Smooth muscle cell (in vitro differentiated cells): ENCODE results near the gene FBXL20. TPM values are rescaled to one million over a fixed set of nuclear protein-coding genes. Genes with fewer than 3 reads are reported as not detected.
"Not testable (repeated sequence)": the region's sequence is repeated elsewhere in the genome, so short reads cannot be mapped to it uniquely, and the experiment has no call there.

Source experiments
- DNase-seq: peaks from one replicate; lab custom pipeline; 2025; ENCODE audit not compliant: unreplicated experiment; lab: John Stamatoyannopoulos, UW
- H2AFZ ChIP-seq: fragments of 200-600 bp; sonication (generic); 2 replicates; pipeline ENCODE4 v1.6.0; 2016; ENCODE audit warnings: antibody characterized with exemption, low read depth, mild to moderate bottlenecking
- H3F3A ChIP-seq: fragments of 200-600 bp; sonication (generic); 2 replicates; pipeline ENCODE4 v1.6.0; 2017; ENCODE audit warnings: antibody characterized with exemption, low read depth
- H3K27ac ChIP-seq: fragments of 200-600 bp; sonication (generic); 2 replicates; pipeline ENCODE4 v1.5.1; 2016; ENCODE audit warnings: low read depth, mild to moderate bottlenecking
- H3K27me3 ChIP-seq: fragments of 200-600 bp; sonication (generic); 2 replicates; pipeline ENCODE4 v1.6.1; 2016; ENCODE audit warnings: low read depth, mild to moderate bottlenecking
- H3K36me3 ChIP-seq: fragments of 200-600 bp; sonication (generic); 2 replicates; pipeline ENCODE4 v1.5.1; 2016; ENCODE audit warnings: low read depth
- H3K4me1 ChIP-seq: fragments of 200-600 bp; sonication (generic); 2 replicates; pipeline ENCODE4 v1.5.1; 2016; ENCODE audit warnings: low read depth
- H3K4me2 ChIP-seq: fragments of 200-600 bp; sonication (generic); 2 replicates; pipeline ENCODE4 v1.6.0; 2016; ENCODE audit warnings: mild to moderate bottlenecking
- H3K4me3 ChIP-seq: fragments of 200-600 bp; sonication (generic); 2 replicates; pipeline ENCODE4 v1.5.1; 2016; ENCODE audit warnings: mild to moderate bottlenecking
- H3K79me2 ChIP-seq: fragments of 200-600 bp; sonication (generic); 2 replicates; pipeline ENCODE4 v1.6.0; 2016; ENCODE audit warnings: low read depth, mild to moderate bottlenecking
- H3K9ac ChIP-seq: fragments of 200-600 bp; sonication (generic); 2 replicates; pipeline ENCODE4 v1.6.0; 2016; ENCODE audit warnings: low read depth
- H3K9me3 ChIP-seq: fragments of 200-600 bp; sonication (generic); replicated peaks from 2 replicates; pipeline ENCODE4 v1.5.1; 2016; ENCODE audit warnings: low read depth
- H4K20me1 ChIP-seq: fragments of 200-600 bp; sonication (generic); 2 replicates; pipeline ENCODE4 v1.6.0; 2016; ENCODE audit warnings: low read depth
- CTCF ChIP-seq: fragments of 200-600 bp; sonication (generic); IDR thresholded peaks from 2 replicates; pipeline ENCODE4 v1.5.1; 2017; ENCODE audit warnings: borderline replicate concordance, mild to moderate bottlenecking, antibody characterized with exemption; ENCODE audit not compliant: insufficient read depth, poor library complexity, severe bottlenecking
- WGBS: methylation state at CpG from one replicate; pipeline ENCODE4 v1.1.7; 2016; ENCODE audit warnings: low lambda C conversion rate; 5-methylcytosine and 5-hydroxymethylcytosine counted together
- polyA plus RNA-seq: library from polyadenylated mRNA; unstranded; fragments of >200 nt; fragmentation: Nextera tagmentation; extraction: Ambion mirVana; gene quantifications from 2 replicates; pipeline ENCODE4 v1.2.1, GENCODE V29; 2016
- total RNA-seq: library from RNA; depleted of rRNA; stranded (reverse); fragments of >200 nt; gene quantifications from 2 replicates; pipeline ENCODE4 v1.2.3, GENCODE V29; 2014

The FBXL20 gene
- total and polyA plus RNA-seq, 2 experiments from 2014 or later: 8.0 to 19.9 TPM

DNA sequence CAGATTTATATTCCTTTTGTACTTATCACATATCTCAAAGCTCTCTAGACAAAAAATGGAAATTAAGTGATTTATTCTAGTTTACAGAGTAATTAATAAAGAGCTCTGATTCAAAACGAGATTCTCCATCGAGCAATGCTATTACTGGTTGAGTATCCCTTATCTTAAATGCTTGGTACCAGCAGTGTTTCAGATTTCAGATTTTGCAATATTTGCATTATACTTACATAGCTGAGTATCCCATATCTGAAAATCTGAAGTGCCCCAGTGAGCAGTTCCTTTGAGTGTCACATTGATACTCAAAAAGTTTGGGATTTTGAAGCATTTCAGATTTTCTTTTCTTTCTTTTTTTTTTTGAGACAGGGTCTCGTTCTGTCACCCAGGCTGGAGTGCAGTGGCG lies 118.3 kb downstream of the FBXL20 start:
- Histone ChIP-seq H3K27me3 (no peaks in the 10 kb centered on the region), H3K4me1 (no peaks in the 10 kb centered on the region), H3K79me2 (no peaks in the 10 kb centered on the region), H3K4me2 (no peak overlapping the region), H4K20me1 (no peaks in the 10 kb centered on the region), H3K27ac (no peak overlapping the region), H3K9me3 (no peaks in the 10 kb centered on the region), H3K4me3 (no peak overlapping the region), H3K36me3 (no peaks in the 10 kb centered on the region), H2AFZ (no peak overlapping the region), H3K9ac (no peak overlapping the region), H3F3A (no peaks in the 10 kb centered on the region)
- no peak for DNase-seq
- no peak for TF ChIP-seq CTCF
- WGBS: 93% methylated on average over 4 of the region's 4 CpGs

DNA sequence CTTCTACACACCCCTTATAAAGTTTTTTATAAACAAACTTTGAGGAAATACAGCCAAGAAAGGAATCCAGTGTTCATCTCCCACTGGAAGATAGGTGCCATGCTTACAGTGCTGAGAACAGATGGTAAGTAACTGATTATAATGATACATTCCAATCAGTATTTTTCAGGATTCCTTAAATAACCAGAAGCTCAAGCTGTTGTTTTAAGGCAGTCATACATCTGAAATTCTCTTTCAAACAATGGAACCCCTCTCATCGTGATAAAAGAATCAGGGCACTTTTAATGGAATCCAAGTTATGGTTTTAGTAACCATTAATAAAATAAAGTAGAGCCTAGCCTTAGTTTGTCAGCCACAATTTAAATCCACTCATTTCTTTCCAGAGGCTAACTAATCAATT lies 119.6 kb downstream of the FBXL20 start:
- H3K27me3 ChIP-seq: no peaks in the 10 kb centered on the region
- peak overlapping the region; percentile 19 for H3K9ac ChIP-seq
- no peaks in the 10 kb centered on the region for H3K36me3 ChIP-seq
- no peaks in the 10 kb centered on the region for H4K20me1 ChIP-seq
- no peaks in the 10 kb centered on the region for H3K4me1 ChIP-seq
- H3K79me2 ChIP-seq: no peaks in the 10 kb centered on the region
- H3K4me2 ChIP-seq: no peak overlapping the region
- no peaks in the 10 kb centered on the region for H3F3A ChIP-seq
- H3K27ac ChIP-seq: peak overlapping the region; percentile 73
- TF ChIP-seq CTCF: no peak
- 77% methylated on average over 1 of the region's 1 CpG for WGBS
- no peaks in the 10 kb centered on the region for H3K9me3 ChIP-seq
- H3K4me3 ChIP-seq: no peak overlapping the region
- DNase-seq: no peak
- no peak overlapping the region for H2AFZ ChIP-seq

DNA sequence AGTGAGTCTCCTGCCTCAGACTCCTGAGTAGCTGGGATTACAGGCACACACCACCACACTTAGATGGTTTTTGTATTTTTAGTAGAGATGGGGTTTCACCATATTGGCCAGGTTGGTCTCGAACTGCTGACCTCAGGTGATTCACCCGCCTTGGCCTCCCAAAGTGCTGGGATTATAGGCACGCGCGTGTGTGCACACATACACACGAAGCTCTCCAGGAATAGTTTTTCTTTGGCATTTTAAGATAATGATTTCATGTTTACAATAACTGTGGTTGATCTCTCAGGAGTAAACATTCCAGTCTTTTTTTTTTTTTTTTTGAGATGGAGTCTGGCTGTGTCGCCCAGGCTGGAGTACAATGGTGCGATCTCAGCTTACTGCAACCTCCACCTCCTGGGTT lies 123.2 kb downstream of the FBXL20 start:
- DNase-seq, H3K4me2 ChIP-seq, H3K4me1 ChIP-seq, H3K79me2 ChIP-seq, H3K4me3 ChIP-seq, H3K27ac ChIP-seq, H2AFZ ChIP-seq, H3K36me3 ChIP-seq, H4K20me1 ChIP-seq, H3K9ac ChIP-seq, H3K9me3 ChIP-seq, H3F3A ChIP-seq, H3K27me3 ChIP-seq: not testable (repeated sequence)
- 98% methylated on average over 8 of the region's 8 CpGs for WGBS

- H3K4me3 ChIP-seq: no peak overlapping the region
- H4K20me1 ChIP-seq: no peaks in the 10 kb centered on the region
- no peaks in the 10 kb centered on the region for H3K36me3 ChIP-seq
- H3K9ac ChIP-seq: no peak overlapping the region
- H3K9me3 ChIP-seq: no peaks in the 10 kb centered on the region
- H3K27me3 ChIP-seq: no peaks in the 10 kb centered on the region
- H3K27ac ChIP-seq: no peak overlapping the region
- WGBS: 84% methylated on average over 6 of the region's 6 CpGs
- H3K79me2 ChIP-seq: no peaks in the 10 kb centered on the region
- DNase-seq: no peak
- H3K4me2 ChIP-seq: no peak overlapping the region
- H2AFZ ChIP-seq: no peak overlapping the region
- H3K4me1 ChIP-seq: no peaks in the 10 kb centered on the region
- no peaks in the 10 kb centered on the region for H3F3A ChIP-seq
- TF ChIP-seq CTCF: no peak
These were observed 124.3 kb downstream of the FBXL20 start for GRCh38 chr17:39277110-39277509.
